ENCODE data around the gene GNMT. TPM values are rescaled to one million over a fixed set of nuclear protein-coding genes. Genes with fewer than 3 reads are reported as not detected.

GNMT gene
- total and polyA plus RNA-seq, 2 donors (not counting 1 experiment from before 2014, with no cell fraction given), result 2.0 to 5.9 TPM

- Histone ChIP-seq H2AFZ (ENCODE audit: insufficient read depth, low read depth, low read length, poor library complexity, severe bottlenecking) (peak overlapping the region; percentile 58), H3K79me2 (ENCODE audit: control insufficient read depth, insufficient read depth, low read length) (no peaks in the 10 kb centered on the region), H3K36me3 (replicated peaks in 1 of 2; ENCODE audit: control extremely low read depth in 1 of 2, control insufficient read depth in 1 of 2, extremely low read depth in 1 of 2, insufficient read depth in 2 of 2, low read length in 1 of 2) (no peaks in the 10 kb centered on the region), H3K4me1 (ENCODE audit: control insufficient read depth in 2 of 2, insufficient read depth in 2 of 2, low read length in 2 of 2) (peaks cover 3 to 17% of the 10 kb centered on the region in 2 donors), H3K9ac (ENCODE audit: low read length) (peak overlapping the region; percentile 23), H3K4me2 (replicated peaks; ENCODE audit: low read depth, low read length, poor library complexity, severe bottlenecking) (peak overlapping the region; percentile 58), H4K20me1 (ENCODE audit: control insufficient read depth, insufficient read depth, low read length, poor library complexity, severe bottlenecking) (no peaks in the 10 kb centered on the region), H3K9me3 (ENCODE audit: control extremely low read depth in 1 of 3, control insufficient read depth in 2 of 3, insufficient read depth in 1 of 3, low read length in 2 of 3) (peaks cover 0 to 5% (median 0%) of the 10 kb centered on the region in 3 donors), H3K27ac (ENCODE audit: low read length in 2 of 2) (no peak overlapping the region), H3K27me3 (replicated peaks in 1 of 4; ENCODE audit: control extremely low read depth in 1 of 4, control insufficient read depth in 3 of 4, insufficient read depth in 4 of 4, low read length in 3 of 4) (peaks cover 0 to 10% (median 1%) of the 10 kb centered on the region in 4 experiments), H3K4me3 (ENCODE audit: control extremely low read depth in 1 of 5, extremely low read depth in 1 of 5, insufficient read depth in 1 of 5, low read depth in 2 of 5, low read length in 4 of 5) (peak overlapping the region in 2 of 5 experiments; percentile 14 to 28)
- H3K27me3 Mint-ChIP-seq, result peaks cover 6% of the 10 kb centered on the region
- H3K4me3 Mint-ChIP-seq, result peak overlapping the region; percentile 77
- intact Hi-C loops (cut with micrococcal nuclease), result no loop called here
- H3K9me3 Mint-ChIP-seq (ENCODE audit: insufficient read depth), result no peaks in the 10 kb centered on the region
- H3K4me1 Mint-ChIP-seq, result peaks cover 6% of the 10 kb centered on the region
- ChIA-PET CTCF (interaction anchor here (0.8 kb wide), 1 partner anchor 12 kb away, joined by 3 read pairs; no protein-coding TSS in a partner anchor), POLR2A (interaction anchor here (0.7 kb wide), 1 partner anchor 185 kb away, joined by 3 read pairs; no protein-coding TSS in a partner anchor)
- no peak for ATAC-seq (ENCODE audit: low read depth)
- DNase-seq, result no peak
- no peak for TF ChIP-seq EZH2 (IDR thresholded peaks at IDR 0.05; ENCODE audit: borderline replicate concordance, insufficient read depth, low read depth, low read length, poor library complexity, severe bottlenecking)
- TF ChIP-seq, protein P1, sequence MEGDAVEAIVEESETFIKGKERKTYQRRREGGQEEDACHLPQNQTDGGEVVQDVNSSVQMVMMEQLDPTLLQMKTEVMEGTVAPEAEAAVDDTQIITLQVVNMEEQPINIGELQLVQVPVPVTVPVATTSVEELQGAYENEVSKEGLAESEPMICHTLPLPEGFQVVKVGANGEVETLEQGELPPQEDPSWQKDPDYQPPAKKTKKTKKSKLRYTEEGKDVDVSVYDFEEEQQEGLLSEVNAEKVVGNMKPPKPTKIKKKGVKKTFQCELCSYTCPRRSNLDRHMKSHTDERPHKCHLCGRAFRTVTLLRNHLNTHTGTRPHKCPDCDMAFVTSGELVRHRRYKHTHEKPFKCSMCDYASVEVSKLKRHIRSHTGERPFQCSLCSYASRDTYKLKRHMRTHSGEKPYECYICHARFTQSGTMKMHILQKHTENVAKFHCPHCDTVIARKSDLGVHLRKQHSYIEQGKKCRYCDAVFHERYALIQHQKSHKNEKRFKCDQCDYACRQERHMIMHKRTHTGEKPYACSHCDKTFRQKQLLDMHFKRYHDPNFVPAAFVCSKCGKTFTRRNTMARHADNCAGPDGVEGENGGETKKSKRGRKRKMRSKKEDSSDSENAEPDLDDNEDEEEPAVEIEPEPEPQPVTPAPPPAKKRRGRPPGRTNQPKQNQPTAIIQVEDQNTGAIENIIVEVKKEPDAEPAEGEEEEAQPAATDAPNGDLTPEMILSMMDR (IDR thresholded peaks at IDR 0.05), result no peak
- 38% methylated on average over 42 of the region's 49 CpGs for WGBS (ENCODE audit: insufficient coverage)
- no peak overlapping the region for H3K27ac Mint-ChIP-seq
These were observed 49.2 kb upstream of the GNMT start for GRCh38 chr6:42911171-42912021.

GRCh38 chr6:42914546-42914945 is 46.0 kb upstream of the GNMT start:
- H3K9me3 Mint-ChIP-seq (ENCODE audit: insufficient read depth), result no peaks in the 10 kb centered on the region
- H3K4me1 Mint-ChIP-seq, result peaks cover 6% of the 10 kb centered on the region
- no peaks in the 10 kb centered on the region for H3K36me3 ChIP-seq (replicated peaks in 1 of 2; ENCODE audit: control extremely low read depth in 1 of 2, control insufficient read depth in 1 of 2, extremely low read depth in 1 of 2, insufficient read depth in 2 of 2, low read length in 1 of 2)
- peaks cover 0 to 10% (median 1%) of the 10 kb centered on the region in 4 experiments for H3K27me3 ChIP-seq (replicated peaks in 1 of 4; ENCODE audit: control extremely low read depth in 1 of 4, control insufficient read depth in 3 of 4, insufficient read depth in 4 of 4, low read length in 3 of 4)
- ChIA-PET CTCF (interaction anchor here (0.7 to 1.2 kb wide), 4 partner anchors 18 to 94 kb away, joined by 3 to 6 read pairs (median 3); no protein-coding TSS in a partner anchor), POLR2A (interaction anchor here (0.7 to 1.1 kb wide), 2 partner anchors 15 to 253 kb away, joined by 5 read pairs; partner anchors contain the start of gene CNPY3)
- H3K9ac ChIP-seq (ENCODE audit: low read length), result no peak overlapping the region
- intact Hi-C loops (cut with micrococcal nuclease), result no loop called here
- TF ChIP-seq EZH2 (IDR thresholded peaks at IDR 0.05; ENCODE audit: borderline replicate concordance, insufficient read depth, low read depth, low read length, poor library complexity, severe bottlenecking), result no peak
- TF ChIP-seq, protein P1 (IDR thresholded peaks at IDR 0.05), result no peak
- H2AFZ ChIP-seq (ENCODE audit: insufficient read depth, low read depth, low read length, poor library complexity, severe bottlenecking), result no peak overlapping the region
- no peak overlapping the region for H3K4me2 ChIP-seq (replicated peaks; ENCODE audit: low read depth, low read length, poor library complexity, severe bottlenecking)
- H3K27ac Mint-ChIP-seq, result no peak overlapping the region
- WGBS (ENCODE audit: insufficient coverage), result 93% methylated on average over 3 of the region's 4 CpGs
- DNase-seq, result no peak
- peaks cover 3 to 17% of the 10 kb centered on the region in 2 donors for H3K4me1 ChIP-seq (ENCODE audit: control insufficient read depth in 2 of 2, insufficient read depth in 2 of 2, low read length in 2 of 2)
- H3K27me3 Mint-ChIP-seq, result peaks cover 6% of the 10 kb centered on the region
- no peak for ATAC-seq (ENCODE audit: low read depth)
- peaks cover 0 to 5% (median 0%) of the 10 kb centered on the region in 3 donors for H3K9me3 ChIP-seq (ENCODE audit: control extremely low read depth in 1 of 3, control insufficient read depth in 2 of 3, insufficient read depth in 1 of 3, low read length in 2 of 3)
- H3K4me3 ChIP-seq (ENCODE audit: control extremely low read depth in 1 of 5, extremely low read depth in 1 of 5, insufficient read depth in 1 of 5, low read depth in 2 of 5, low read length in 4 of 5), result no peak overlapping the region
- H3K27ac ChIP-seq (ENCODE audit: low read length in 2 of 2), result no peak overlapping the region
- H3K79me2 ChIP-seq (ENCODE audit: control insufficient read depth, insufficient read depth, low read length), result no peaks in the 10 kb centered on the region
- no peak overlapping the region for H3K4me3 Mint-ChIP-seq
- H4K20me1 ChIP-seq (ENCODE audit: control insufficient read depth, insufficient read depth, low read length, poor library complexity, severe bottlenecking), result no peaks in the 10 kb centered on the region
